ENCODE results near the gene COL8A2.

The COL8A2 gene

GRCh38 chr1:36053978-36054377, 71.0 kb downstream of the COL8A2 start:
- DNase-seq (ENCODE audit: low read depth): no peak

GRCh38 chr1:36051821-36052220, 73.2 kb downstream of the COL8A2 start:
- no peak for DNase-seq (ENCODE audit: low read depth)

Measured in non-pigmented ciliary epithelial cell (primary cell).